Mucosa of descending colon (tissue), 3 donors: ENCODE measurements around the gene ATP1A1. TPM values are rescaled to one million over a fixed set of nuclear protein-coding genes. Genes with fewer than 3 reads are reported as not detected.

ENCODE experiments used
- ATAC-seq: fragments of 200-7000 bp; cut with Tn5 transposase; one replicate; pipeline ENCODE4 v1.9.1; 2020; ENCODE audit warnings: mild to moderate bottlenecking, moderate library complexity
- DNase-seq, 3 donors: peaks; one replicate each; pipeline ENCODE4 v3.0.0-alpha.2; 2020
- H3K36me3 ChIP-seq: fragments of 200-600 bp; one replicate; pipeline ENCODE4 v1.8.0; 2021; ENCODE audit warnings: low read depth, mild to moderate bottlenecking
- H3K4me1 ChIP-seq: fragments of 200-600 bp; one replicate; pipeline ENCODE4 v1.8.0; 2021; ENCODE audit warnings: low read depth, mild to moderate bottlenecking
- H3K4me3 ChIP-seq: fragments of 200-600 bp; one replicate; pipeline ENCODE4 v1.8.0; 2021; ENCODE audit warnings: mild to moderate bottlenecking
- H3K9me3 ChIP-seq: fragments of 200-600 bp; one replicate; pipeline ENCODE4 v1.8.0; 2021; ENCODE audit warnings: mild to moderate bottlenecking
- CTCF ChIP-seq: fragments of 200-600 bp; IDR thresholded peaks from one replicate; pipeline ENCODE4 v1.8.0; 2022; ENCODE audit warnings: antibody characterized with exemption, mild to moderate bottlenecking
- intact Hi-C, 2 donors: fragments of 100-400 bp; cut with DNase I in 1 of 2; cut with micrococcal nuclease in 1 of 2; formaldehyde crosslinking; loops; one replicate each; pipeline versions ENCODE4 v1.11.0 to v1.11.1; 2022; cut with DNase I, micrococcal nuclease
- total RNA-seq, 3 donors: library from RNA; stranded (reverse); fragmentation: NEBNext Ultra II Directional in 2 of 3; extraction: Animal tissue kit (Norgen Biotek cat#: 25700) in 2 of 3; gene quantifications; one replicate each; pipeline versions ENCODE4 v1.2.1 to v1.2.4, GENCODE V29; 2021 to 2023
- donor health status: DM: no; HTN: no; CAD: no; lungs with moderate emphysema.
- donor health status: DM: no; HTN: no; CAD: no.
- donor health status: DM: no; HTN: yes; CAD: no.

The ATP1A1 gene
- total RNA-seq, 3 donors from 2014 or later = 1,136 to 3,461 (median 1,634) TPM

- peaks cover 3% of the 10 kb centered on the region for H3K4me1 ChIP-seq
- intact Hi-C loops = no loop called here
- H3K9me3 ChIP-seq = no peaks in the 10 kb centered on the region
- no peak overlapping the region for H3K4me3 ChIP-seq
- peaks cover 19% of the 10 kb centered on the region for H3K36me3 ChIP-seq
- ATAC-seq = no peak
- no peak for DNase-seq
- TF ChIP-seq CTCF = no peak
Observed at GRCh38 chr1:116393792-116394191, 20.7 kb downstream of the ATP1A1 start.

GRCh38 chr1:116394270-116394669 is 21.2 kb downstream of the ATP1A1 start:
- Histone ChIP-seq H3K4me3 (no peak overlapping the region), H3K9me3 (no peaks in the 10 kb centered on the region), H3K4me1 (peaks cover 3% of the 10 kb centered on the region), H3K36me3 (peaks cover 22% of the 10 kb centered on the region)
- no peak for TF ChIP-seq CTCF
- DNase-seq (no peak), ATAC-seq (no peak)
- intact Hi-C loops = no loop called here

GRCh38 chr1:116396769-116397168 is 23.7 kb downstream of the ATP1A1 start:
- Histone ChIP-seq H3K4me1 (no peaks in the 10 kb centered on the region), H3K36me3 (peaks cover 39% of the 10 kb centered on the region), H3K9me3 (no peaks in the 10 kb centered on the region), H3K4me3 (no peak overlapping the region)
- no peak for ATAC-seq
- intact Hi-C loops = no loop called here
- no peak for DNase-seq
- no peak for TF ChIP-seq CTCF

- intact Hi-C loops = no loop called here
- Histone ChIP-seq H3K9me3 (no peaks in the 10 kb centered on the region), H3K4me3 (no peak overlapping the region), H3K36me3 (peaks cover 39% of the 10 kb centered on the region), H3K4me1 (no peaks in the 10 kb centered on the region)
- no peak for TF ChIP-seq CTCF
- DNase-seq (no peak), ATAC-seq (no peak)
Observed at GRCh38 chr1:116397728-116398127, 24.7 kb downstream of the ATP1A1 start.

- ATAC-seq = no peak
- no peak for DNase-seq
- TF ChIP-seq CTCF = no peak
- Histone ChIP-seq H3K9me3 (no peaks in the 10 kb centered on the region), H3K4me3 (no peak overlapping the region), H3K4me1 (no peaks in the 10 kb centered on the region), H3K36me3 (peaks cover 44% of the 10 kb centered on the region)
- intact Hi-C loops = no loop called here
Observed at GRCh38 chr1:116400780-116401179, 27.7 kb downstream of the ATP1A1 start.

- Histone ChIP-seq H3K36me3 (peaks cover 44% of the 10 kb centered on the region), H3K9me3 (no peaks in the 10 kb centered on the region), H3K4me3 (no peak overlapping the region), H3K4me1 (no peaks in the 10 kb centered on the region)
- ATAC-seq (no peak), DNase-seq (no peak)
- no peak for TF ChIP-seq CTCF
- intact Hi-C loops = no loop called here
Observed at GRCh38 chr1:116401646-116402176, 28.7 kb downstream of the ATP1A1 start.
